GM06990 (cell line): Measurements from ENCODE around the gene GGA1.
"Not testable (repeated sequence)": the region's sequence is repeated elsewhere in the genome, so short reads cannot be mapped to it uniquely, and the experiment has no call there.

Experiments
- DNase-seq: peaks from one replicate; pipeline ENCODE4 v3.0.0-alpha.2; 2011; ENCODE audit not compliant: insufficient read length; ENCODE audit errors: extremely low read depth
- H3K27me3 ChIP-seq: replicated peaks from 2 replicates; pipeline ENCODE4 v1.6.0; 2011; ENCODE audit warnings: low read length; ENCODE audit not compliant: control insufficient read depth, insufficient read depth
- H3K36me3 ChIP-seq: 2 replicates; pipeline ENCODE4 v1.5.1; 2011; ENCODE audit warnings: low read length; ENCODE audit not compliant: control insufficient read depth, insufficient read depth
- H3K4me3 ChIP-seq: replicated peaks from 2 replicates; pipeline ENCODE4 v1.5.1; 2011; ENCODE audit warnings: low read depth, mild to moderate bottlenecking, control low read depth, low read length
- TF ChIP-seq, protein P1 (sequence below): IDR thresholded peaks from 2 replicates; pipeline ENCODE4 v1.5.1; 2011; ENCODE audit warnings: low read length, control low read depth, mild to moderate bottlenecking, inconsistent platforms; ENCODE audit not compliant: insufficient read depth, poor library complexity, severe bottlenecking

The GGA1 gene

GRCh38 chr22:37604074-37604473 is 4.6 kb upstream of the GGA1 start:
- no peaks in the 10 kb centered on the region for H3K27me3 ChIP-seq

DNA sequence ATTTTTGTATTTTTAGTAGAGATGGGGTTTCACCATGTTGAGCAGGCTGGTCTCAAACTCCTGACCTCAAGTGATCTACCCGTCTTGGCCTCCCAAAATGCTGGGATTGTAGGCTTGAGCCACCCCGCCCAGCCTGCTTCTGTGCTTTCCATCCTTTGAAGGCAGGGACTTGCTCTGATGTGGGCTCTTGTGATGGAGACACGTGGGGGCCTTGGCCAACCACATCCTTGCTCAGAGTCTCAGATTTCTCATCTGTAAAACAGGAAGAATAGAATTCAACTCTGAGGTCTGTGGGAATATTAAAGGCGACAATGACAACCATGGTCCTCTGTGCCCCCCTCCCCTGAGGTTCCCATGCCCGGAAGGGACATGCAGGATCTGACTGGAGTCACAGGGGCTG is 3.8 kb upstream of the GGA1 start:
- TF ChIP-seq, protein P1, sequence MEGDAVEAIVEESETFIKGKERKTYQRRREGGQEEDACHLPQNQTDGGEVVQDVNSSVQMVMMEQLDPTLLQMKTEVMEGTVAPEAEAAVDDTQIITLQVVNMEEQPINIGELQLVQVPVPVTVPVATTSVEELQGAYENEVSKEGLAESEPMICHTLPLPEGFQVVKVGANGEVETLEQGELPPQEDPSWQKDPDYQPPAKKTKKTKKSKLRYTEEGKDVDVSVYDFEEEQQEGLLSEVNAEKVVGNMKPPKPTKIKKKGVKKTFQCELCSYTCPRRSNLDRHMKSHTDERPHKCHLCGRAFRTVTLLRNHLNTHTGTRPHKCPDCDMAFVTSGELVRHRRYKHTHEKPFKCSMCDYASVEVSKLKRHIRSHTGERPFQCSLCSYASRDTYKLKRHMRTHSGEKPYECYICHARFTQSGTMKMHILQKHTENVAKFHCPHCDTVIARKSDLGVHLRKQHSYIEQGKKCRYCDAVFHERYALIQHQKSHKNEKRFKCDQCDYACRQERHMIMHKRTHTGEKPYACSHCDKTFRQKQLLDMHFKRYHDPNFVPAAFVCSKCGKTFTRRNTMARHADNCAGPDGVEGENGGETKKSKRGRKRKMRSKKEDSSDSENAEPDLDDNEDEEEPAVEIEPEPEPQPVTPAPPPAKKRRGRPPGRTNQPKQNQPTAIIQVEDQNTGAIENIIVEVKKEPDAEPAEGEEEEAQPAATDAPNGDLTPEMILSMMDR, result no peak
- Histone ChIP-seq H3K4me3 (no peak overlapping the region), H3K27me3 (no peaks in the 10 kb centered on the region), H3K36me3 (no peaks in the 10 kb centered on the region)
- no peak for DNase-seq

More at GRCh38 chr22:37604074-37604473, 4.6 kb upstream of the GGA1 start:
- H3K36me3 ChIP-seq, result no peaks in the 10 kb centered on the region
- no peak overlapping the region for H3K4me3 ChIP-seq
- no peak for DNase-seq
- TF ChIP-seq, protein P1, result no peak

- H3K36me3 ChIP-seq, result no peaks in the 10 kb centered on the region
- peak; percentile 86 for DNase-seq
- peak overlapping the region; percentile 98 for H3K4me3 ChIP-seq
- TF ChIP-seq, protein P1, result peak; percentile 99
- no peaks in the 10 kb centered on the region for H3K27me3 ChIP-seq
Measured at GRCh38 chr22:37607010-37607934, 1.4 kb upstream of the GGA1 start.

- H3K36me3 ChIP-seq, result peaks cover 2% of the 10 kb centered on the region
- H3K27me3 ChIP-seq, result no peaks in the 10 kb centered on the region
- no peak for DNase-seq
- peak overlapping the region; percentile 98 for H3K4me3 ChIP-seq
- TF ChIP-seq, protein P1, result no peak
Measured at GRCh38 chr22:37607935-37608476, 628 bp upstream of the GGA1 start.

- Histone ChIP-seq H3K36me3 (peaks cover 11% of the 10 kb centered on the region), H3K4me3 (peak overlapping the region; percentile 98), H3K27me3 (no peaks in the 10 kb centered on the region)
- TF ChIP-seq, protein P1, result no peak
- DNase-seq, result no peak
Measured at GRCh38 chr22:37609240-37610152, 862 bp downstream of the GGA1 start.

DNA sequence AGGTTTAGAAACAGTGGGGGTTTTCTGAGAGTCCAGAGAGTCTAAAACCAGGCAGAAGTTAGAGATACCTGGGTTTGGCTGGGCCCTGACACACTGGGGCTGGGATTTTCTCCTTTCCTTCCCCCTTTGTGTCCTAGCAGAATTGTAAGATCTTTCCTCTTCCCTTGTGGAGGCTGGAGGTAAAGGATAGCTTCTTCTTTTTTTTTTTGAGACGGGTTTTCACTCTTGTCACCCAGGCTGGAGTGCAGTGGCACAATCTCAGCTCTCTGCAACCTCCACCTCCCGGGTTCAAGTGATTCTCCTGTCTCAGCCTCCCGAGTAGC is 1.5 kb downstream of the GGA1 start:
- H3K27me3 ChIP-seq, DNase-seq: not testable (repeated sequence)
- H3K4me3 ChIP-seq, result peak overlapping the region; percentile 98
- peaks cover 13% of the 10 kb centered on the region for H3K36me3 ChIP-seq
